ENCODE results near the gene CDK19.
"Not testable (repeated sequence)": the region's sequence is repeated elsewhere in the genome, so short reads cannot be mapped to it uniquely, and the experiment has no call there.

GRCh38 chr6:110577596-110578167, 237.6 kb downstream of the CDK19 start:
- not testable (repeated sequence) for TF ChIP-seq CTCF (optimal IDR thresholded peaks at IDR 0.05 in 1 of 3, IDR thresholded peaks at IDR 0.05 in 1 of 3, conservative IDR thresholded peaks at IDR 0.05 in 1 of 3; ENCODE audit: extremely low read depth in 1 of 3, insufficient read depth in 2 of 3, low read length in 3 of 3); EZH2 (IDR thresholded peaks at IDR 0.05; ENCODE audit: low read length)
